Hepatic stellate cell (primary cell): ENCODE measurements around the gene GSG1L.

Source experiments
- DNase-seq: peaks from one replicate; pipeline ENCODE4 v3.0.0; 2011; ENCODE audit warnings: low spot score

Gene GSG1L

DNA sequence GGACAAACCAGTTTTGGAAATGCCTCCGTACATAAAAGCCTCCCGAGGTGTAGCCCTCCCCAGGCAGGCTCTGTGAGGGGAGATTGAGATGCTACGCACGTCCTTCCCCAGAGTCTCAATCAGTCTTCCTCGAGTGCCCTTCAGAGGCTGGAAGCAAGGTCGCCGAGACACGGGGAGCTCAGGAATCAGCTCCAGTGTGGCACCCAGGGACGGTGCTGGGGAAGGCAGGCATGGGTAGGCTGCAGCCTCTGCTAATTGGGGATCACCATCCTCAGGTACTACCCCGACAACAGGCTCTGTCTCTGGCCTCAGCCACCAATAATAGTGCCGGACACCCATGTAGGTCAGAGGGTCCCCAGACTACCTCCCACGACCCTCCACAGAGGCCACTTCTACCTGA, 28.1 kb upstream of the GSG1L start:
- DNase-seq, result no peak

DNA sequence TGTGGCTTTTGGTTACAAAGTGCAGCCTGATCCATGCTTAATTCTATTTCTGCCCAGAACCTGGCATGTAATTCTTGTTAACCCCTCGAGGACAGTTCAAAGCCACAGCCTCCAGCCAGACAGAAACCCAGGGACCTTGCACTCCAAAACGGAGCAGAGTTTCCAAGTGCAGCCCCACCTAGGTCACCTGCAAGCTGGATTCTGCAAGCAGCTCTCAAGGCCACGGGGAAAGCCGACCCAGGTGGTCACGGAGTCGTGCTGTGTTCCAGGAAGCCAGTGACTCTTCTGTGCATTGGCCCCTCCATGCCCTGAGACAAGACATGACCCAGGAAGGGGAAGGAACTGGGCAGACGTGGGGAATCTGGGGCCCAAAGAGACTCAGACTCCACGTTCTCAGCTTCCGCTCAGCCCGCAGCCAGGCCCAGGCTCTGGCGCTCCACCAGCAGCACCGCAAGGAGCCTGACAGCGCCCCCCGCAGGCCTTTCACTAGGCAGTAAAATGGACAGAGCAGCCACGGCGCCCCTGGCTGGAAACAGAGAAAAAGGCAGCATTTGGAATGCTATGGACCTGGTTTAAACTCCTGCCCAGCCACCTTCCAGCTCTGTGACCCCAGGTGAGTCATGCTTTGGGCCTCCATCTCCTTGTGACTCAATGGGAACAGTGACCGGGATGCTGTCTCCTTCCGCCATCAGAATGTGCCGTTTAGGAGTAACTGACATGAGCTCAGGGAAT, 27.3 kb upstream of the GSG1L start:
- peak; percentile 71 for DNase-seq

DNA sequence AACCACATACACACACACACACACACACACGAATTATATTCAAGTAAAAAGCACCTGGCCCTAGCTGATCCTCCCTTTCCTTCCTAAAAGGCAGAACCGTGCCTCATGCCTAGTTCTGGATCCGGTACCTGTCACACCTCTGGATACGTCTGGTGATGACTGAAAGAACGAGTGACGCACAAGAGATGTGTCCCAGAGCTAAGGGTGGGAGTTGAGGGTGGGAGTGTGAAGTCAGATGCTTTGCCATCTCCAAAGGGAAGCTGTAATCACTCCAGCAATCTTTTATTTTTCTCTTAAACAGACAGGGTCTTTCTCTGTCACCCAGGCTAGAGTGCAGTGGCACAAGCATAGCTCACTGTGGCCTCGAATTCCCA, 26.5 kb upstream of the GSG1L start:
- DNase-seq, result no peak

DNA sequence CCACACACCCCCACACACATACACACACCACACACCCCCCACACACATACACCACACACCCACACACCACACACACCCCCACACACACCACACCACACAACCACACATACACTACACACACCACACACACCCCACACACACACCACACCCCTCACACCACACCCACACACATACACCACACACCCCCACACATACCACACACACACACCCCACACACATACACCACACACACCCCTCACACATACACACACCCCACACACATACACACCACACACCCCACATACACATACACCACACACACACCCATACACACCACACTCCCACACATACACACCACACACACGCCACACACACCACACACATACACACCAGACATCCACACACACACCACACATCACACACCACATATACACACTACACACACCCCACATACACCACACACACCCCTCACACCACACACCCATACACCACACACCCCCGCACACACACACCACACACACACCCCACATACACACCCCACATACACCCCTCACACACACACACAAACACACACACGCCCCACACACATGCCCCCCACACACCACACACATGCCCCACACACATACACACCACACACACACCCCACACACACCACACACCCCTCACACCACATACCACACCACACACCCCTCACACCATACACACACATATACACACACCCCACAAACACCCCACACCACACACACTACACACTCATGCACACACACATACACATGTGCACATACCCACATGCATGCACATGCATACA, 25.9 kb upstream of the GSG1L start:
- DNase-seq, result no peak

GRCh38 chr16:28087675-28088300, 24.3 kb upstream of the GSG1L start:
- DNase-seq, result no peak

DNA sequence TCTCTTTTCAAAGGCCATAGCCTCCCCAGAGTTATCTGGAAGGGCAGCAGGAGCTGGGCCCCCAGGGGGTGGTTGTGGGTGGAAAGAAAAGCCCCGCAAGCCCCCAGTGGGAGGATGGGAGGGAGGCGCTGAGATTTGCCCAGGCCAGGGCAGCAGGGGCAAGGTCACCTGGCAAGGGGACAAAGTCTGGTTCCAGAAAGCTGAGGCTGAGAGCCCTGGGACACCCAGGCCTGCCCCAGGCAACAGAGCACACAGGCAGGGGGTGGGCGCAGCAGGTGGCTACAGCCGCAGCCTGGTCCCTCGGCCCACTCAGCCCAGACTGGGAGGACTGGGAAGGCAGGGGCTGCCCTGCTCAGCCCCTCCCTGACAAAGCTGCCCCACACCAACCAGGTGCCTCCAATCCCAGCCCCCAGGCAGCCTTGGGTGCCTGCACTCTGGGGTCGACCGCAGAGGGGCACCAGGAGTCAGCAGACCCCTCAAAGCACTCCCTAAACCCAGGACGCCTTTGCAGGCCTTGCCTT, 23.7 kb upstream of the GSG1L start:
- no peak for DNase-seq

- no peak for DNase-seq
These were observed 22.9 kb upstream of the GSG1L start for GRCh38 chr16:28086186-28087139.

DNA sequence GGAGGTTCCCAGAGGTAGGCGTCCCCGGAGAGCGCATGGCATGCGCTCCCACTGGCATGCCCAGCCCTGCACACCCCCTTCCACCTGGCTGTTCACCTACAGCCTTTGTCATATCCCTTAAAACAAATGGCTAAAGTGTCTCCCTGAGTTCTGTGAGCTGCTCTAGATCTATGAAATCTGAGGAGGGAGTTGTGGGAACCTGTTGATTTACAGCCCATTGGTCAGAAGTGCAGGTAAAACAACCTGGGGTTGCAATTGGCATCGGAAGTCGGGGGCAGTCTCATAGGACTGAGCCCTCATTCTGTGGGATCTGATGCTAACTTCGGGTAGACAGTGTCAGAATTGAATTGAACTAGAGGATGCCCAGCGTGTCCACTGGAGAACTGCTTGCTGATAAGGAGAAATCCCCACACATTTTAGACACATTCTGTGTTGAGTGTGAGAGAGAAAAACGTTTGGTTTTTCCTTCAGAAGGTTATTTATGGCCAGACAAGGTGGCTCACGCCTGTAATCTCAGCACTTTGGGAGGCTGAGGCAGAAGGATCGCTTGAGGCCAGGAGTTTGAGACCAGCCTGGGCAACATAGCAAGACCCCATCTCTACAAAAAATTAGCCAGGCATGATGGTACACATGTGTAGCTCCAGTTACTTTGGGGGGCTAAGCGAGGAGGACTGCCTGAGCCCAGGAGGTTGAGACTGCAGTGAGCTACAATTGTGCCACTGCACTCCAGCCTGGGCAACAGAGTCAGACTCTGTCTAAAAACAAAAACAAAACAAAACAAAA, 22.1 kb upstream of the GSG1L start:
- no peak for DNase-seq

DNA sequence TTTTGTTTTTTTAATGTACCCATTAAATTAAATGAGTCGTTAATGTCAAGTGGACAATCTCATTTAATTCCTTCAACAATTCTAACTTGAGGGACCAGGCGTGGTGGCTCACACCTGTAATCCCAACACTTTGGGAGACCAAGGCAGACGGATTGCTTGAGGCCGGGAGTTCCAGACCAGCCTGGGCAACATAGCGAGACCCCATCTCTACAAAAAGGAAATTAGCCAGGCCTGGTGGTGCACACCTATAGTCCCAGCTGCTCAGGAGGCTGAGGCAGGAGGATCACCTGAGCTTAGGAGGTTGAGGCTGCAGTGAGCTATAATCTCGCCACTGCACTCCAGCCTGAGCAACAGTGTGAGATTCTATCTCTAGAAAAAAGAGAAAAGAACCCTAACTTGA, 20.7 kb upstream of the GSG1L start:
- no peak for DNase-seq

- no peak for DNase-seq
These were observed 19.1 kb upstream of the GSG1L start for GRCh38 chr16:28082624-28083023.

- no peak for DNase-seq
These were observed 18.0 kb upstream of the GSG1L start for GRCh38 chr16:28081391-28081968.

DNA sequence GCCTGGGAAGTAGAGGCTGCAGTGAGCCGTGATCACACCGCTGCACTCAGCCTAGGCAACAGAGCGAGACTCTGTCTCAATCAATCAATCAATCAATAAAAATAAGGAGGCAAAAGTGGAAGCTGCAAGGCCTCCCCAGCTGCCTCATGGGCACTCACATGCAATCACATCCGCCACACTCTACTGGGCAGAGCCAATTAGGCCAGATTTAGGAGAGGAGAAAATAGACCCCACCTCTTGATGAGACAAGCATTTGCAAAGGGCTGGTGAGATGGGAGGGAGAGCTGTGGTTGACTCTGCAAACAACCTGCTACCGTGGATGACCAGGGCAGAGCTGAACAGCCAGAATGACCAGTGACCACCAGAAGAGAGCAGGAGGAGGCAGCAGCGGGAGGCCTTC, 14.7 kb upstream of the GSG1L start:
- DNase-seq, result no peak

- DNase-seq, result no peak
These were observed 10.3 kb upstream of the GSG1L start for GRCh38 chr16:28073836-28074235.

GRCh38 chr16:28072087-28072486, 8.6 kb upstream of the GSG1L start:
- DNase-seq, result no peak

DNA sequence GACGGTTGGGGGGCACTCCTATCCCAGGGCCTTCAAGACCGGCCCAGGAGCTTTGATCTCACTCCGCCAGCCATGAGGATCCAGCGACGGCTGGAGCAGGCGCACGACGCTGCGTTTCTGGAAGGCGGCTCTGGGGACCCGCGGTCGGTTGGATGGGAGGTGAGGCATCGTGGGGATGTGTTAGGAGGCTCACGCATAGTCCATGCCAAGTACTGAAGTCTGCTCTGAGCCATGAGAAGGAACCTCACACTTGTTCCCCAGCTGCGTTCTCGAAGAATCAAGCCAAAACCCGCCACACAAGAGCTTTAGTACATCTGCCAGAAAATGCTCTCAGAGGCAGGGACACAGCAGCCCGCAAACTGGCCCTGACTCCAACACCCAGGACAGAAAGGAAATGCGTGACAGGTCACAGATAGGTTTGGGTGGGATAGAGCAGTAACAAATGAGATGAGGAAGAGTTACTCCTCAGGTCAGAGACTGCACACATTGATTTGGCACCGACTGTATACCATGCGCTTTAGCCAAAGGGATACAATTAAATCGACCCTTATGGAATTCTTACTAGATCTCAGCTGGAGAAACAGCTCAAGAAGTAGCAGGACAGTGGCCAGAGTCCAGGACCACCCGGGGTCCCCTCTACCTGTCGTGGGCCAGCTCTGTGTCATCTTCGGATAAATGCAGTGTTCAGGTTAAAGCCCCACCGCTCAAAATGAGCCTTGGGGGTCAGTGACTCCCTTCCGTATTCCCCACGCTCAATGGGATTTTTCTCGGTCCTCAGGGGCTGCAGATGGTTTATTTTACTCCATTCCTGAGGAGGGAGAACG, 6.7 kb upstream of the GSG1L start:
- no peak for DNase-seq

GRCh38 chr16:28068976-28069375, 5.5 kb upstream of the GSG1L start:
- DNase-seq, result no peak

DNA sequence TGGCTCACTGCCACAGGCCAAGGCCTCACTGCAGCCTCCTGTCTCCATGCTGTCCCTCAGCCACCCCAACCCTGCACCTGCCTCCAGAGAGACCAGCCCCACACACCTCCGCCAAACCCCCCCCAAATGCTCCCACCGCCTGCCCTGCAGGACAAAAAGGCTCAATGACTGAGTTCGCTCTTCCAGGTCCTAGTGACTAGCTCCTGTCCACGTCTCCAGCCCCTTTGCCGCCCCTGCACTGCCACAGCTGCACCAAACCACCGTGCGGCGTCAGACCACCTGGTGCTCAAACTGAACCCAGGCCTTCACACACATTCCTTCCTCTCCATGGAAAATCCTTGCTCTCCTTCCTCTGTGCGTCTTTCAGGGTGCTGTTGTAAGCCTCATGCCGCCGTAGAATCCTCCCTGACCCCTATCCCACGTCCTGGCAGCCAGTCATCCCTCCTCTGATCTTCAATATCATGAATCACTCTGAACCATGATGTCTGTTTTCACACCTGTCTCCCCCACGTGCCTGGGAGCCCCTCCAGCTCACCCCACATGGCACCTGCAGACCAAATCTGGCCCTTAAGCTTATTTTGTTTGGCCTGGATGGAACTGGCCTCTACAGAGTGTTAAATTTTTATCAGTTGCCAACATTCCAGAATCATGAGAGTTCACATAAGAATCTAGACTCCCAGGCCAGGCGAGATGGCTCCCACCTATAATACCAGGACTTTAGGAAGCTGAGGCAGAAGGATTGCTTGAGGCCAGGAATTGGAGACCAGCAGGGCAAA, 4.3 kb upstream of the GSG1L start:
- DNase-seq, result peak; percentile 65

- DNase-seq, result no peak
These were observed 1.3 kb upstream of the GSG1L start for GRCh38 chr16:28064706-28065249.

- no peak for DNase-seq
These were observed 636 bp upstream of the GSG1L start for GRCh38 chr16:28064150-28064549.
